Measurements from ENCODE around the gene CCR7.
"Not testable (repeated sequence)": the region's sequence is repeated elsewhere in the genome, so short reads cannot be mapped to it uniquely, and the experiment has no call there.

DNA sequence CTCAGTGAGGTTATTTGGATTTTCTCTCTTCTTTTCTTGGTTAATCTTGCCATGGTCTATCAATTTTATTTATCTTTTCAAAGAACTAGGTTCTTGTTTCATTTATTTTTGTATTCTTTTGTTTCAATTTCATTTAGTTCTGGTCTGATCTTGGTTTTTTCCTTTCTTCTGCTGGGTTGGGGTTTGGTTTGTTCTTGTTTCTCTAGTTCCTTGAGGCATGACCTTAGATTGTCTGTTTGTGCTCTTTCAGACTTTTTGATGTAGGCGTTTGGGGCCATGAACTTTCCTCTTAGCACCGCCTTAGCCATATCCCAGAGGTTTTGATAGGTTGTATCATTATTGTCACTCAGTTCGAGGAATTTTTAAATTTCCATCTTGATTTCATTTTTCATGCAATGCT lies 21.0 kb upstream of the CCR7 start:
- not testable (repeated sequence) for TF ChIP-seq POLR2A (IDR thresholded peaks at IDR 0.05)
- TF ChIP-seq, protein P1, sequence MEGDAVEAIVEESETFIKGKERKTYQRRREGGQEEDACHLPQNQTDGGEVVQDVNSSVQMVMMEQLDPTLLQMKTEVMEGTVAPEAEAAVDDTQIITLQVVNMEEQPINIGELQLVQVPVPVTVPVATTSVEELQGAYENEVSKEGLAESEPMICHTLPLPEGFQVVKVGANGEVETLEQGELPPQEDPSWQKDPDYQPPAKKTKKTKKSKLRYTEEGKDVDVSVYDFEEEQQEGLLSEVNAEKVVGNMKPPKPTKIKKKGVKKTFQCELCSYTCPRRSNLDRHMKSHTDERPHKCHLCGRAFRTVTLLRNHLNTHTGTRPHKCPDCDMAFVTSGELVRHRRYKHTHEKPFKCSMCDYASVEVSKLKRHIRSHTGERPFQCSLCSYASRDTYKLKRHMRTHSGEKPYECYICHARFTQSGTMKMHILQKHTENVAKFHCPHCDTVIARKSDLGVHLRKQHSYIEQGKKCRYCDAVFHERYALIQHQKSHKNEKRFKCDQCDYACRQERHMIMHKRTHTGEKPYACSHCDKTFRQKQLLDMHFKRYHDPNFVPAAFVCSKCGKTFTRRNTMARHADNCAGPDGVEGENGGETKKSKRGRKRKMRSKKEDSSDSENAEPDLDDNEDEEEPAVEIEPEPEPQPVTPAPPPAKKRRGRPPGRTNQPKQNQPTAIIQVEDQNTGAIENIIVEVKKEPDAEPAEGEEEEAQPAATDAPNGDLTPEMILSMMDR (IDR thresholded peaks at IDR 0.05), result not testable (repeated sequence)
